SK-N-SH treated with all-trans-retinoic acid at 6 μM for 48 hours (cell line): ENCODE measurements around the gene SLC25A23.
"Not testable (repeated sequence)": the region's sequence is repeated elsewhere in the genome, so short reads cannot be mapped to it uniquely, and the experiment has no call there.

ENCODE experiments used
- ATAC-seq: fragments of 200-7000 bp; cut with Tn5 transposase; 3 replicates; pipeline ENCODE4 v1.9.1; 2020; ENCODE audit warnings: mild to moderate bottlenecking, moderate library complexity
- ARNTL ChIP-seq: fragments of 450-650 bp; formaldehyde crosslinking; IDR thresholded peaks from 2 replicates; pipeline ENCODE4 v1.5.0; 2020; ENCODE audit warnings: low read depth, mild to moderate bottlenecking, moderate library complexity, borderline replicate concordance
- BACH2 ChIP-seq: fragments of 250-450 bp; sonication (Bioruptor Pico); IDR thresholded peaks from 2 replicates; pipeline ENCODE4 v1.9.0; 2021; ENCODE audit warnings: mild to moderate bottlenecking, borderline replicate concordance
- CREB5 ChIP-seq: fragments of 250-450 bp; sonication (Bioruptor Pico); IDR thresholded peaks from 2 replicates; pipeline ENCODE4 v1.5.1; 2020; ENCODE audit warnings: low read depth, mild to moderate bottlenecking, moderate library complexity
- CSDC2 ChIP-seq: fragments of 250-450 bp; sonication (Bioruptor Pico); IDR thresholded peaks from 2 replicates; pipeline ENCODE4 v1.5.0; 2020; ENCODE audit warnings: mild to moderate bottlenecking, moderate library complexity
- CSRNP3 ChIP-seq: fragments of 250-450 bp; sonication (Bioruptor Pico); IDR thresholded peaks from 2 replicates; pipeline ENCODE4 v1.5.1; 2021; ENCODE audit warnings: mild to moderate bottlenecking, moderate library complexity
- GLIS3 ChIP-seq: fragments of 250-450 bp; sonication (Bioruptor Pico); IDR thresholded peaks from 2 replicates; pipeline ENCODE4 v1.5.0; 2020; ENCODE audit warnings: mild to moderate bottlenecking, moderate library complexity
- ISL1 ChIP-seq: fragments of 250-450 bp; sonication (Bioruptor Pico); IDR thresholded peaks from 2 replicates; pipeline ENCODE4 v2.1.2; 2022; ENCODE audit warnings: mild to moderate bottlenecking, moderate library complexity
- OSR1 ChIP-seq: fragments of 250-450 bp; sonication (Bioruptor Pico); IDR thresholded peaks from 2 replicates; pipeline ENCODE4 v1.8.0; 2022; ENCODE audit warnings: moderate library complexity, mild to moderate bottlenecking, inconsistent platforms
- POU6F1 ChIP-seq: fragments of 250-450 bp; sonication (Bioruptor Pico); IDR thresholded peaks from 2 replicates; pipeline ENCODE4 v1.8.0; 2021; ENCODE audit warnings: low read depth, mild to moderate bottlenecking, moderate library complexity, borderline replicate concordance
- PPARA ChIP-seq: fragments of 250-450 bp; sonication (Bioruptor Pico); IDR thresholded peaks from 2 replicates; pipeline ENCODE4 v1.5.0; 2020; ENCODE audit warnings: mild to moderate bottlenecking, borderline replicate concordance
- RARB ChIP-seq: fragments of 250-450 bp; sonication (Bioruptor Pico); IDR thresholded peaks from 2 replicates; pipeline ENCODE4 v1.8.0; 2021; ENCODE audit warnings: mild to moderate bottlenecking, moderate library complexity
- SNAI2 ChIP-seq: fragments of 250-450 bp; sonication (Bioruptor Pico); IDR thresholded peaks from 2 replicates; pipeline ENCODE4 v1.5.0; 2020; ENCODE audit warnings: mild to moderate bottlenecking, moderate library complexity
- TCF4 ChIP-seq: fragments of 250-450 bp; sonication (Bioruptor Pico); IDR thresholded peaks from 2 replicates; pipeline ENCODE4 v1.8.0; 2021; ENCODE audit warnings: mild to moderate bottlenecking, moderate library complexity, borderline replicate concordance
- TOX ChIP-seq: fragments of 250-450 bp; sonication (Bioruptor Pico); IDR thresholded peaks from 2 replicates; pipeline ENCODE4 v1.8.0; 2021; ENCODE audit warnings: mild to moderate bottlenecking, moderate library complexity, borderline replicate concordance
- TSHZ2 ChIP-seq: fragments of 250-450 bp; sonication (Bioruptor Pico); IDR thresholded peaks from 2 replicates; pipeline ENCODE4 v1.5.0; 2020; ENCODE audit warnings: mild to moderate bottlenecking, moderate library complexity
- ZC3H10 ChIP-seq: fragments of 250-450 bp; sonication (Bioruptor Pico); IDR thresholded peaks from 2 replicates; pipeline ENCODE4 v1.5.1; 2021; ENCODE audit warnings: mild to moderate bottlenecking, moderate library complexity
- ZFP3 ChIP-seq: fragments of 250-450 bp; sonication (Bioruptor Pico); IDR thresholded peaks from 2 replicates; pipeline ENCODE4 v1.5.0; 2020; ENCODE audit warnings: mild to moderate bottlenecking, moderate library complexity
- ZFP30 ChIP-seq: fragments of 450-650 bp; formaldehyde crosslinking; IDR thresholded peaks from 2 replicates; pipeline ENCODE4 v1.5.0; 2022; ENCODE audit warnings: mild to moderate bottlenecking, moderate library complexity
- ZNF565 ChIP-seq: fragments of 450-650 bp; formaldehyde crosslinking; conservative IDR thresholded peaks from 2 replicates; pipeline ENCODE4 v1.5.0; 2020; ENCODE audit warnings: low read depth, mild to moderate bottlenecking, moderate library complexity
- ZNF70 ChIP-seq: fragments of 450-650 bp; formaldehyde crosslinking; IDR thresholded peaks from 2 replicates; pipeline ENCODE4 v1.5.0; 2020; ENCODE audit warnings: mild to moderate bottlenecking, moderate library complexity
- ZNF8 ChIP-seq: fragments of 450-650 bp; formaldehyde crosslinking; IDR thresholded peaks from 2 replicates; pipeline ENCODE4 v1.5.0; 2020; ENCODE audit warnings: mild to moderate bottlenecking, moderate library complexity

The SLC25A23 gene

GRCh38 chr19:6429419-6430221, 30.0 kb downstream of the SLC25A23 start:
- TF ChIP-seq POU6F1: no peak
- no peak for TF ChIP-seq ZNF8 (CRISPR knock-in tag)
- TF ChIP-seq ZNF565: no peak
- no peak for TF ChIP-seq SNAI2
- no peak for TF ChIP-seq TSHZ2 (CRISPR knock-in tag)
- TF ChIP-seq GLIS3 (CRISPR knock-in tag): no peak
- no peak for TF ChIP-seq TOX (CRISPR knock-in tag)
- TF ChIP-seq CSDC2: no peak
- no peak for TF ChIP-seq TCF4 (CRISPR knock-in tag)
- no peak for TF ChIP-seq ISL1 (CRISPR knock-in tag)
- TF ChIP-seq OSR1: no peak
- TF ChIP-seq ARNTL (CRISPR knock-in tag): no peak
- TF ChIP-seq CREB5: no peak
- no peak for TF ChIP-seq CSRNP3 (CRISPR knock-in tag)
- no peak for ATAC-seq

GRCh38 chr19:6428692-6429418, 30.7 kb downstream of the SLC25A23 start:
- ATAC-seq: not testable (repeated sequence)

- no peak for ATAC-seq
- TF ChIP-seq ZNF565 (no peak), RARB (no peak), ARNTL (CRISPR knock-in tag) (no peak), ZC3H10 (CRISPR knock-in tag) (no peak), ZFP3 (CRISPR knock-in tag) (no peak), ZNF70 (CRISPR knock-in tag) (no peak), TCF4 (CRISPR knock-in tag) (no peak), TOX (CRISPR knock-in tag) (no peak), OSR1 (no peak), CSDC2 (no peak), BACH2 (CRISPR knock-in tag) (no peak), CREB5 (no peak), GLIS3 (CRISPR knock-in tag) (no peak), ZFP30 (no peak), POU6F1 (no peak), TSHZ2 (CRISPR knock-in tag) (no peak), ISL1 (CRISPR knock-in tag) (no peak), PPARA (CRISPR knock-in tag) (no peak)
Observed at GRCh38 chr19:6427131-6427530, 32.5 kb downstream of the SLC25A23 start.
